ENCODE measurements around the gene HSD17B11.
"Not testable (repeated sequence)": the region's sequence is repeated elsewhere in the genome, so short reads cannot be mapped to it uniquely, and the experiment has no call there.

Gene HSD17B11

GRCh38 chr4:87390891-87391575, at the start of gene HSD17B11:
Gene HSD17B11 (minus strand): TSS chr4:87391188. CDS start chr4:87391070, 118 bp downstream.
- Histone ChIP-seq H3K27me3 (ENCODE audit: control insufficient read depth in 5 of 5, insufficient read depth in 4 of 5, low read length in 5 of 5) (no peaks in the 10 kb centered on the region), H3K27ac (ENCODE audit: low read depth, low read length) (peak within 1 kb of the TSS; percentile 87), H3K9ac (ENCODE audit: low read length in 5 of 5) (peak within 1 kb of the TSS; percentile 58 to 98 (median 85)), H3K4me3 (ENCODE audit: low read depth in 1 of 5, low read length in 5 of 5) (peak within 1 kb of the TSS; percentile 80 to 91 (median 81)), H3K4me1 (ENCODE audit: control insufficient read depth in 5 of 5, insufficient read depth in 5 of 5, low read length in 5 of 5) (peaks cover 0 to 33% (median 16%) of the 10 kb centered on the region in 5 donors), H3K9me3 (ENCODE audit: control insufficient read depth in 5 of 5, low read length in 5 of 5) (peaks cover 0 to 5% (median 3%) of the 10 kb centered on the region in 5 donors), H3K36me3 (ENCODE audit: control insufficient read depth in 5 of 5, insufficient read depth in 5 of 5, low read length in 5 of 5) (no peaks in the 10 kb centered on the region)

- H3K9ac ChIP-seq (ENCODE audit: low read length in 5 of 5) = no peak overlapping the region
- no peaks in the 10 kb centered on the region for H3K4me1 ChIP-seq (ENCODE audit: control insufficient read depth in 5 of 5, insufficient read depth in 5 of 5, low read length in 5 of 5)
- no peak overlapping the region for H3K4me3 ChIP-seq (ENCODE audit: low read depth in 1 of 5, low read length in 5 of 5)
- H3K9me3 ChIP-seq (ENCODE audit: control insufficient read depth in 5 of 5, low read length in 5 of 5) = no peaks in the 10 kb centered on the region
- H3K27ac ChIP-seq (ENCODE audit: low read depth, low read length) = no peak overlapping the region
- H3K36me3 ChIP-seq (ENCODE audit: control insufficient read depth in 5 of 5, insufficient read depth in 5 of 5, low read length in 5 of 5) = peaks cover 8 to 13% (median 12%) of the 10 kb centered on the region in 5 donors
- no peaks in the 10 kb centered on the region for H3K27me3 ChIP-seq (ENCODE audit: control insufficient read depth in 5 of 5, insufficient read depth in 4 of 5, low read length in 5 of 5)
Observed at GRCh38 chr4:87433342-87433741, 42.4 kb upstream of the HSD17B11 start.

- H3K9ac ChIP-seq (ENCODE audit: low read length in 5 of 5) = no peak overlapping the region
- H3K4me1 ChIP-seq (ENCODE audit: control insufficient read depth in 5 of 5, insufficient read depth in 5 of 5, low read length in 5 of 5) = peaks cover 0 to under 1% (median 0%) of the 10 kb centered on the region in 5 donors
Observed at GRCh38 chr4:87430038-87430437, 39.0 kb upstream of the HSD17B11 start.

GRCh38 chr4:87428979-87429378, 38.0 kb upstream of the HSD17B11 start:
- H3K27me3 ChIP-seq (ENCODE audit: control insufficient read depth in 5 of 5, insufficient read depth in 4 of 5, low read length in 5 of 5) = no peaks in the 10 kb centered on the region
- H3K4me1 ChIP-seq (ENCODE audit: control insufficient read depth in 5 of 5, insufficient read depth in 5 of 5, low read length in 5 of 5) = peaks cover 0 to 10% (median 7%) of the 10 kb centered on the region in 5 donors
- no peak overlapping the region for H3K9ac ChIP-seq (ENCODE audit: low read length in 5 of 5)
- no peak overlapping the region for H3K27ac ChIP-seq (ENCODE audit: low read depth, low read length)
- no peaks in the 10 kb centered on the region for H3K36me3 ChIP-seq (ENCODE audit: control insufficient read depth in 5 of 5, insufficient read depth in 5 of 5, low read length in 5 of 5)
- H3K9me3 ChIP-seq (ENCODE audit: control insufficient read depth in 5 of 5, low read length in 5 of 5) = no peaks in the 10 kb centered on the region
- H3K4me3 ChIP-seq (ENCODE audit: low read depth in 1 of 5, low read length in 5 of 5) = no peak overlapping the region

More at GRCh38 chr4:87430038-87430437, 39.0 kb upstream of the HSD17B11 start:
- H3K27me3 ChIP-seq (ENCODE audit: control insufficient read depth in 5 of 5, insufficient read depth in 4 of 5, low read length in 5 of 5) = no peaks in the 10 kb centered on the region
- H3K27ac ChIP-seq (ENCODE audit: low read depth, low read length) = no peak overlapping the region
- no peak overlapping the region for H3K4me3 ChIP-seq (ENCODE audit: low read depth in 1 of 5, low read length in 5 of 5)
- H3K9me3 ChIP-seq (ENCODE audit: control insufficient read depth in 5 of 5, low read length in 5 of 5) = no peaks in the 10 kb centered on the region
- H3K36me3 ChIP-seq (ENCODE audit: control insufficient read depth in 5 of 5, insufficient read depth in 5 of 5, low read length in 5 of 5) = peaks cover 0 to 1% (median 0%) of the 10 kb centered on the region in 5 donors

- H3K27me3 ChIP-seq (ENCODE audit: control insufficient read depth in 5 of 5, insufficient read depth in 4 of 5, low read length in 5 of 5) = no peaks in the 10 kb centered on the region
- no peak overlapping the region for H3K4me3 ChIP-seq (ENCODE audit: low read depth in 1 of 5, low read length in 5 of 5)
- no peaks in the 10 kb centered on the region for H3K9me3 ChIP-seq (ENCODE audit: control insufficient read depth in 5 of 5, low read length in 5 of 5)
- peaks cover 0 to 22% (median 15%) of the 10 kb centered on the region in 5 donors for H3K4me1 ChIP-seq (ENCODE audit: control insufficient read depth in 5 of 5, insufficient read depth in 5 of 5, low read length in 5 of 5)
- no peak overlapping the region for H3K9ac ChIP-seq (ENCODE audit: low read length in 5 of 5)
- no peaks in the 10 kb centered on the region for H3K36me3 ChIP-seq (ENCODE audit: control insufficient read depth in 5 of 5, insufficient read depth in 5 of 5, low read length in 5 of 5)
- no peak overlapping the region for H3K27ac ChIP-seq (ENCODE audit: low read depth, low read length)
Observed at GRCh38 chr4:87427518-87427868, 36.5 kb upstream of the HSD17B11 start.

- no peak overlapping the region for H3K27ac ChIP-seq (ENCODE audit: low read depth, low read length)
- no peaks in the 10 kb centered on the region for H3K27me3 ChIP-seq (ENCODE audit: control insufficient read depth in 5 of 5, insufficient read depth in 4 of 5, low read length in 5 of 5)
- no peaks in the 10 kb centered on the region for H3K9me3 ChIP-seq (ENCODE audit: control insufficient read depth in 5 of 5, low read length in 5 of 5)
- no peak overlapping the region for H3K4me3 ChIP-seq (ENCODE audit: low read depth in 1 of 5, low read length in 5 of 5)
- H3K4me1 ChIP-seq (ENCODE audit: control insufficient read depth in 5 of 5, insufficient read depth in 5 of 5, low read length in 5 of 5) = peaks cover 0 to 24% (median 17%) of the 10 kb centered on the region in 5 donors
- no peaks in the 10 kb centered on the region for H3K36me3 ChIP-seq (ENCODE audit: control insufficient read depth in 5 of 5, insufficient read depth in 5 of 5, low read length in 5 of 5)
- H3K9ac ChIP-seq (ENCODE audit: low read length in 5 of 5) = no peak overlapping the region
Observed at GRCh38 chr4:87426865-87427517, 36.0 kb upstream of the HSD17B11 start.

GRCh38 chr4:87425711-87426110, 34.7 kb upstream of the HSD17B11 start:
- no peaks in the 10 kb centered on the region for H3K36me3 ChIP-seq (ENCODE audit: control insufficient read depth in 5 of 5, insufficient read depth in 5 of 5, low read length in 5 of 5)
- no peak overlapping the region for H3K9ac ChIP-seq (ENCODE audit: low read length in 5 of 5)
- peaks cover 0 to 28% (median 25%) of the 10 kb centered on the region in 5 donors for H3K4me1 ChIP-seq (ENCODE audit: control insufficient read depth in 5 of 5, insufficient read depth in 5 of 5, low read length in 5 of 5)
- H3K27me3 ChIP-seq (ENCODE audit: control insufficient read depth in 5 of 5, insufficient read depth in 4 of 5, low read length in 5 of 5) = no peaks in the 10 kb centered on the region
- H3K27ac ChIP-seq (ENCODE audit: low read depth, low read length) = no peak overlapping the region
- H3K4me3 ChIP-seq (ENCODE audit: low read depth in 1 of 5, low read length in 5 of 5) = no peak overlapping the region
- H3K9me3 ChIP-seq (ENCODE audit: control insufficient read depth in 5 of 5, low read length in 5 of 5) = no peaks in the 10 kb centered on the region

- H3K9ac ChIP-seq (ENCODE audit: low read length in 5 of 5) = peak overlapping the region in 2 of 5 donors; percentile 20 to 97
- H3K36me3 ChIP-seq (ENCODE audit: control insufficient read depth in 5 of 5, insufficient read depth in 5 of 5, low read length in 5 of 5) = not testable (repeated sequence)
Observed at GRCh38 chr4:87424099-87424543, 33.1 kb upstream of the HSD17B11 start.

GRCh38 chr4:87423317-87424098, 32.5 kb upstream of the HSD17B11 start:
- Histone ChIP-seq H3K4me3 (ENCODE audit: low read depth in 1 of 5, low read length in 5 of 5) (peak overlapping the region; percentile 89 to 98 (median 95)), H3K27me3 (ENCODE audit: control insufficient read depth in 5 of 5, insufficient read depth in 4 of 5, low read length in 5 of 5) (no peaks in the 10 kb centered on the region), H3K4me1 (ENCODE audit: control insufficient read depth in 5 of 5, insufficient read depth in 5 of 5, low read length in 5 of 5) (peaks cover 0 to 28% (median 25%) of the 10 kb centered on the region in 5 donors), H3K9me3 (ENCODE audit: control insufficient read depth in 5 of 5, low read length in 5 of 5) (no peaks in the 10 kb centered on the region), H3K27ac (ENCODE audit: low read depth, low read length) (peak overlapping the region; percentile 94), H3K9ac (ENCODE audit: low read length in 5 of 5) (peak overlapping the region; percentile 92 to 98 (median 97)), H3K36me3 (ENCODE audit: control insufficient read depth in 5 of 5, insufficient read depth in 5 of 5, low read length in 5 of 5) (no peaks in the 10 kb centered on the region)

More at GRCh38 chr4:87424099-87424543, 33.1 kb upstream of the HSD17B11 start:
- not testable (repeated sequence) for H3K27me3 ChIP-seq (ENCODE audit: control insufficient read depth in 5 of 5, insufficient read depth in 4 of 5, low read length in 5 of 5); H3K27ac ChIP-seq (ENCODE audit: low read depth, low read length); H3K9me3 ChIP-seq (ENCODE audit: control insufficient read depth in 5 of 5, low read length in 5 of 5)
- peak overlapping the region in 4 of 5 donors; percentile 89 to 98 (median 96) for H3K4me3 ChIP-seq (ENCODE audit: low read depth in 1 of 5, low read length in 5 of 5)
- peaks cover 0 to 28% (median 25%) of the 10 kb centered on the region in 5 donors for H3K4me1 ChIP-seq (ENCODE audit: control insufficient read depth in 5 of 5, insufficient read depth in 5 of 5, low read length in 5 of 5)

All from subcutaneous abdominal adipose tissue (tissue), 5 donors.